HG03066 (cell line): ENCODE data around the gene PACS1.

Source experiments
- ATAC-seq: cut with Tn5 transposase; IDR thresholded peaks from one replicate; pipeline ENCODE4 v1.9.1; 2021; ENCODE audit warnings: low read depth; ENCODE audit not compliant: unreplicated experiment

The PACS1 gene

GRCh38 chr11:66048547-66049323, 21.3 kb upstream of the PACS1 start, which contains the start of gene GAL3ST3:
Gene GAL3ST3, minus strand, starts transcription at chr11:66049161. Its CDS starts 3,746 bp downstream, at chr11:66045415.
- ATAC-seq = no peak

DNA sequence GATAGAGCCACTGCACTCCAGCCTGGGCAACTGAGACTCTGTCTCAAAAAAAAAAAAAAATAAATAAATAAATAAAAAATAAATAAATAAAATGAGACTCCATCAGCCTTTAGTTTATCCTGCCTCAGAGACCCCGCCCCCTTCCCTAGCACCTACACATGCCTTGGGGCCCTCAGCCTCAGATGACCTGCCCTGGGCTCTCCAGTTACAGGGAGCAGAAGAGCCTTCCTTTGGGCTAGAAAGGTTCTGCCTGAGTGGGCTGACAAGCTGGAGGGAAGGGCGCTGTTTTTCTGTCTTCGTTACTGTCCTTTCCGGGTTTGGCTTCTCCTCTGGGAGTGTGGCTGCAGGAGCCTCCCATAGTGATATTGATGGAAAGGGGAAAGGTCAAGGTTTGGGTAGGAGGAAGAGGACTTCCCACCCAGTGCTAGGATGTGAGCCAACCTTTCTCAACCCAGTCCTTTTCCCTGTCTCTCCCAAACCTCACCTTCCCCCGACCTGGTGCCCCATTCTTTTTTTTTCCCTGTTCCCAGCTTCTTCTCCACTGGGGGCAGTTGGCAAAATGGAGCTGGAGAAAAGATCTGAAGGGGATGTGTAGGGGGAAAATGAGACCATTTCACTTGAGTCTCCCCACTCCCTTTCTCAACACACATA, 19.4 kb upstream of the PACS1 start:
- no peak for ATAC-seq

DNA sequence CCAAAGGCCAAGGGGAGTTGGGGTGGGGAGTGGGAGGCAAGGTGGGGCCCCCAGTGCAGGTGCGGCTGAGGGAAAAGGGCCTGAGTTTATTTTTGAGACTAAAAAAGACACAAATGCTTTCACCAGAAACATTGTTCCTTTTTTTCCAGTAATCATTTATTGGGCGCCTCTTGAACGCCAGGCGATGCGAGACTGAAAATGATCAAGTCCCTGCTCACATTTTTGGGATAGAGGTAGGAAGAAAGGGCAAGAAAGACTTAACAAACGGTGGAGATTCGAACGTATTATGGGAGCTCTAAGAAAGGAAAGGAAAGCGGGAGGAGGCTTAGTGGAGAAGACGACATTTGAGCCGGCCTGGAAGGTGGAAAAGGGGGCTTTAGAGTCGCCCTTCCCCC, 18.7 kb upstream of the PACS1 start:
- ATAC-seq = no peak

DNA sequence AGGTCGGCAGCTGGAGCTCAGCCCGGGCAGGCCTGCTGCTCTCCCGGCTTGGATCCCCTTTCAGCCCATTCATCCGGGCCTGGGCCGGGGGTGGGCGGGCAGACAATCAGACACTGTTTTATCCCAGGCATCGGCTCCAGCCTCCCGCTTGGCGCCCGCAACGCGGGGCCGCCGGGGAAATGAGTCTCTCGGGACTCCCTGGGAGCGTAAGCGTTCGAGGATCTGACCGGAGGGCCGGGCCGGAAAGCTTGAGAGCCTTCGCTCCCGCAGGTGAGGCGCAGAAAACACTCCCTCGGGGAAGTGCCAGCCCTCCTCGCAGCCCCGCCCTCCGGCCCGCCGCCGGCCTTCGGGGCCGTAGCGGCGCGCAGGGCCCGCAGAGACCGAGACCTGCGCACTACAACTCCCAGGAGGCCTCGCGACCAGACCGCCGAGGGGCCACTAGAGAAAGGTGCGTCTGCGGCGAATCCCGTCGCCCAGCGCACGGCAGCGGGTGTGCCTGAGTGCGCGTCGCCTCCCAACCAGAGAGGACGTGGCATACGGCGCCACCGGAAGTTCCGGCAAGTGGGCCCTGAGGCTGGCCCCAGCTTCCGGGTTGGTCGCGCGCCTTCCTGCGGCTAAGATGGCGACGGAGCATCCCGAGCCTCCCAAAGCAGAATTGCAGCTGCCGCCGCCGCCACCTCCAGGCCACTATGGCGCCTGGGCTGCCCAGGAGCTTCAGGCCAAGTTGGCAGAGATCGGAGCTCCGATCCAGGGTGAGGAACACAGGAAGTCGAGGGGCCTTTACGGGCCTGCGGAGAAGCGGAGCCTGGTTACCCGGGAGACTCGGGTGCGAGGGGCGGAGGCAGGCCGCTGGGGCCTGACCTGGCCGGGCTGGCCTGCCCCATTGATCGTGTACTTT, 18.1 kb upstream of the PACS1 start, which contains the start of gene SF3B2:
TSS of gene SF3B2 (plus strand) at position 599 of the 898 bp plus-strand sequence. CDS start at position 620, 21 bp downstream.
- ATAC-seq = peak; percentile 86

GRCh38 chr11:66052664-66052982, 17.4 kb upstream of the PACS1 start:
- ATAC-seq = no peak

GRCh38 chr11:66055021-66055420, 15.1 kb upstream of the PACS1 start:
- ATAC-seq = no peak

DNA sequence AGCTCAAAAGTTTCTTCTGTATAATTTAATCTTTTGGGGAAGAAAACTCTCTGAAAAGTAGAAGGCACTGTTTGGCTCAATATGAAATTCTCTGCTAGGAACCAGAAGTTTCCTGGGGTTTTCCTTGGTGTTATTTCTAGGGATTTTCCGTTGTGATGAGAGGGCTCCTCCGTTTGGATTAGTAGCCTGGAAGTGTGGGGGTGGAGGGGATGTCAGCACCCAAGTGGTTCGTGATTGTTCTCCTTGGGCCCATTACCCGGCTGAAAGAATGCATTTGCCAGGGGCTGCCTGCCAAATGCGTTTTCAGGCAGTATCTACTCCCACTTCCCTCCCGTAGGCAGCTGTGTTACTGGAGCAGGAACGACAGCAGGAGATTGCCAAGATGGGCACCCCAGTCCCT, 13.6 kb upstream of the PACS1 start:
- no peak for ATAC-seq

DNA sequence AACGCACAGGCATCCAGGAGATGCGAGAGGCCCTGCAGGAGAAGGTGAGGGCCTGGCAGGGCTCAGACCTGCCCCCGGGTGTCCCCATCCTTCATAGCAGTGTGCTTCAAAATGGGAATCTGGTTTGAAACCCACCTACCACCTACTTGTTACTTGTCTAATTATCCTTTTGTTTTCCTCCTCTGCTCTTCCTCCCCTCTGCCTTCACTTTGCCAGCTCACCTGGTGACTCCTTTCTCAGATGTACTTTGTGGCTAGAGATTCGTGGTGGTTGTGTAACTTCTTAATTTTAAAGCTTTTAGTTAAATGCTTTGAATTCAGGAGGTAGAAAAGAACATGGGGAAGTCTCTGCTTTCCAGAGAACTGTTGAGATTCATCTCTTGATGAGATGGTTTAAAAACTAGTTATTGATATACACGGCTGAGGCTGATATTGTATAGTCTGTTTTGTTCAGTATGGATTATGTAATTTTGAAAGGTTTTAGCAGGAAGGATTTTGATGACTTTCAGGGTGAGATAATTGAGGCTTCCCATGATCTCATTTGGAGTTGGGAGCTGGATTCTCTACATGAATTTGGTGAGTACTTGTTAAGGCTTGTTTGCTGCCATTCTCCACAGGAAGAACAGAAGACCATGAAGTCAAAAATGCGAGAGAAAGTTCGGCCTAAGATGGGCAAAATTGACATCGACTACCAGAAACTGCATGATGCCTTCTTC, 9.9 kb upstream of the PACS1 start:
- no peak for ATAC-seq

DNA sequence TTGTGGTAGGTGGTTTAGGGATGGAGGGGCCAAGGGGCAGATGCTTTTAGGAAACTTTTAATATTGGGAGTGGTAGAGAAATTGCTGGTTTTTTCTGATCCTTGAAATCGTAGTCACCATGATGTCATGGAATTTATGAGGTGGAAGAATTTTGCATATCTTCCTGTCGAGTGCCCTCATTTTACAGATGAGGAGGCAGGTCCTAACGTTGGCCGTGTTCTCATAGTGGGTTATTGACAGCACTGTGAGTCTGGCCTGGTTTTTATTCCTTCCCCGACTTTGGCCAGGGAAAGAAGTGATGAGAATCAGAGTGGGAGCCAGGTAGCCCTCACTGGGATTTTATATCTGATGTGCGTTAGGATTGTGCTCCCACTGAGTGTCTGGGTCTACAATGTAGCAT, 8.8 kb upstream of the PACS1 start:
- ATAC-seq = no peak

DNA sequence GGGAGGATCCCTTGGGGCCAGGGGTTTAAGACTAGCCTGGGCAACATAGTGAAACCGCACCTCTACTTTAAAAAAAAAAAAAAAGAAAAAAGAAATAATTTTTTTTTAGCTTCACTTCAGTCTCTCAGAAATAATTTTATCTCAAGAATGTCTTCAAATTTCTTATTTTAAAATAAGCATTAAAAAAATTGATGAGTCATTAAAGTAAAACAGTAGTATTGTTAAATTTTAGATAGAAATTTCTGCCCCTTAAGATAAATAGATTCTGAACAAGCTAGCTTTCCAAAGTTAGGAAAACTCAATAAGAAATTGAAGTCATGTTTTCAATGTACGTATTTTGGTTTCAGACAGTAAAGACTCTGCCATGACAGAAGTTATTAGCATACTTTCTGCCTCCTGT, 7.7 kb upstream of the PACS1 start:
- ATAC-seq = no peak

- ATAC-seq = no peak
Observed at GRCh38 chr11:66063900-66064299, 6.2 kb upstream of the PACS1 start.

- ATAC-seq = no peak
Observed at GRCh38 chr11:66064571-66064970, 5.5 kb upstream of the PACS1 start.

DNA sequence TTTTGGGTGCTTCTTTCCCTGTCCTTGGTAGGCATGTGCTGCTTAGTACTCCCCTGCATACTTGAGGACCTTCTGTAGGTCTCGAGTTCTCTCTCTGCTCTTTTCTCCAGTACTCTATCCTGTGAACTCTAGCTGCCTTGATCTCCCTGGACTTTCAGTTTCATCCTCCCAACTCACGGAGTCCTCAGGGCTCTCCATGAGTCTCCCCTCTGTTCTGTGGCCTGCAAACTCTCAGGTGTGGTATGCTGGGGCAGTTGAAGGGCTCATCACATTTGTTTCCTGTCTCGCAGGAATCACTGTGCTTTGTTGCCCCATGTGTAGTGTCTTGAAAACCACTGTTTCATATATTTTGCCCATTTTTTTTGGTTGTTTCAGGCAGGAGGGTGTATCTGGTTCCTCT, 3.3 kb upstream of the PACS1 start:
- ATAC-seq = no peak

GRCh38 chr11:66067640-66068039, 2.4 kb upstream of the PACS1 start:
- no peak for ATAC-seq

DNA sequence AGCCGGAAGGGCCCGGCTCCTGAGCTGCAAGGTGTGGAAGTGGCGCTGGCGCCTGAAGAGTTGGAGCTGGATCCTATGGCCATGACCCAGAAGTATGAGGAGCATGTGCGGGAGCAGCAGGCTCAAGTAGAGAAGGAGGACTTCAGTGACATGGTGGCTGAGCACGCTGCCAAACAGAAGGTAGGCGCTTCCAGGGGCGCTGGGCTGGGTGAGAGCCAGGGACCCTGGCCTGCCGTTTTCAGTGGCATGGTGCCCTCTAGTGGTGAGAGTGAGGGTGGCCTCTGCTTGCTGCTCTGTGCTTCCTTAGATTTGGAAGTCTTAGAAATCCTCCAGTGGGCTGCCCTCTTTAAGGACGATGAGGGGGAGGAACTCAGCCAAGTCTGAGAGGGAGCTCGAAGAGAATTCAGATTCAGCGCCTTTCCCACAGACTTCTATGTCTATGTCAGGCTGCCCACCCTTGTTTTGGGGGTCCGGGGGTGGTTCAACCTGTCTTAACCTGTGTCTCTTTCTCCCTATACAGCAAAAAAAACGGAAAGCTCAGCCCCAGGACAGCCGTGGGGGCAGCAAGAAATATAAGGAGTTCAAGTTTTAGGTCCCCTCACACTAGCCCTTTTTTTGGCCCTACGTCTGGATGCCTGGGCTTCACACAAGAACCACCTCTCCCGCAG, 1.8 kb upstream of the PACS1 start:
- ATAC-seq = no peak

GRCh38 chr11:66068923-66069714, 953 bp upstream of the PACS1 start:
- no peak for ATAC-seq

- ATAC-seq = no peak
Observed at GRCh38 chr11:66070604-66071380, 720 bp downstream of the PACS1 start.

DNA sequence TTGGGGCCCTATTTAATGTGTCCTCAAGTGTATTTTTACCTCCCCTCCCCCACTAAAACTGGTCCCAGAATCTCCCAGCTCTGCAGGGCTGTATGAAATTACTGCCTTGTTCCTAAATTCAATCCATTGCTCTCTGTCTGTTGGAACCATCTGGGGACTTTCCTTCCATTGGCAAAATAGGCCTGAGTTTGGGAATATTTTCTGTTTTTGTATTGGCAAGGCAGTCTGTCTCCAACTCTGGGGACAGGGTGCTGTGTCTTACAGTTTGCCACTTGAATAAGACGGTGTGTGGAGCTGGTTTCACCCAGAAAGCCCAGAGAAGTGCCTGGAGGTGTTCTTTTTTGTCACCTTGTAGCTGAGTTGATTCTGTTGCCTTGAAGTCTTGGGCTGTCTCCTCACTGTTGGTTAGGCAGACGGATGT, 1.3 kb downstream of the PACS1 start:
- no peak for ATAC-seq
